A549 (cell line): ENCODE measurements around the gene SMIM30.

ENCODE experiments used
- CEBPB ChIP-seq, 2 experiments: fragments of >200 bp in 1 of 2; sonication (Bioruptor Twin) in 1 of 2; formaldehyde crosslinking in 1 of 2; IDR thresholded peaks; 2 replicates each; pipeline ENCODE4 v1.6.1; 2012 to 2016
- JUNB ChIP-seq: fragments of >200 bp; sonication (Bioruptor Twin); formaldehyde crosslinking; IDR thresholded peaks from 2 replicates; pipeline ENCODE4 v1.6.1; 2016
- MAZ ChIP-seq: fragments of 150-350 bp; IDR thresholded peaks from 2 replicates; pipeline ENCODE4 v1.6.1; 2014; ENCODE audit warnings: antibody characterized with exemption, low read depth, low read length, borderline replicate concordance
- MYC ChIP-seq: IDR thresholded peaks from 2 replicates; pipeline ENCODE4 v1.6.1; 2012; ENCODE audit warnings: mild to moderate bottlenecking, inconsistent platforms, low read length, improper control_type of control experiment, borderline replicate concordance
- POLR2A ChIP-seq: IDR thresholded peaks from 2 replicates; pipeline ENCODE4 v1.6.1; 2012; ENCODE audit warnings: mild to moderate bottlenecking, low read length
- REST ChIP-seq: fragments of 200-600 bp; sonication (generic); IDR thresholded peaks from 2 replicates; pipeline ENCODE4 v1.6.1; 2016; ENCODE audit warnings: antibody characterized with exemption, mild to moderate bottlenecking, moderate library complexity
- ZC3H11A ChIP-seq: fragments of 450-650 bp; IDR thresholded peaks from 2 replicates; pipeline ENCODE4 v1.6.1; 2014; ENCODE audit warnings: antibody characterized with exemption, mild to moderate bottlenecking
- ZFP36 ChIP-seq: fragments of 450-650 bp; IDR thresholded peaks from 2 replicates; pipeline ENCODE4 v1.6.1; 2014; ENCODE audit warnings: borderline replicate concordance; ENCODE audit not compliant: partially characterized antibody
- TF ChIP-seq, protein P1 (sequence below): fragments of >200 bp; sonication (Bioruptor Twin); formaldehyde crosslinking; IDR thresholded peaks from 3 replicates; pipeline ENCODE4 v1.5.1; 2016
- TF ChIP-seq, protein P2 (sequence below): IDR thresholded peaks from 2 replicates; pipeline ENCODE4 v1.6.1; 2012

GRCh38 chr7:113092762-113093161 is 25.6 kb downstream of the SMIM30 start:
- no peak for TF ChIP-seq MYC
- no peak for TF ChIP-seq POLR2A
- TF ChIP-seq ZFP36: no peak
- TF ChIP-seq MAZ: no peak
- no peak for TF ChIP-seq REST
- TF ChIP-seq, protein P1, sequence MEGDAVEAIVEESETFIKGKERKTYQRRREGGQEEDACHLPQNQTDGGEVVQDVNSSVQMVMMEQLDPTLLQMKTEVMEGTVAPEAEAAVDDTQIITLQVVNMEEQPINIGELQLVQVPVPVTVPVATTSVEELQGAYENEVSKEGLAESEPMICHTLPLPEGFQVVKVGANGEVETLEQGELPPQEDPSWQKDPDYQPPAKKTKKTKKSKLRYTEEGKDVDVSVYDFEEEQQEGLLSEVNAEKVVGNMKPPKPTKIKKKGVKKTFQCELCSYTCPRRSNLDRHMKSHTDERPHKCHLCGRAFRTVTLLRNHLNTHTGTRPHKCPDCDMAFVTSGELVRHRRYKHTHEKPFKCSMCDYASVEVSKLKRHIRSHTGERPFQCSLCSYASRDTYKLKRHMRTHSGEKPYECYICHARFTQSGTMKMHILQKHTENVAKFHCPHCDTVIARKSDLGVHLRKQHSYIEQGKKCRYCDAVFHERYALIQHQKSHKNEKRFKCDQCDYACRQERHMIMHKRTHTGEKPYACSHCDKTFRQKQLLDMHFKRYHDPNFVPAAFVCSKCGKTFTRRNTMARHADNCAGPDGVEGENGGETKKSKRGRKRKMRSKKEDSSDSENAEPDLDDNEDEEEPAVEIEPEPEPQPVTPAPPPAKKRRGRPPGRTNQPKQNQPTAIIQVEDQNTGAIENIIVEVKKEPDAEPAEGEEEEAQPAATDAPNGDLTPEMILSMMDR: no peak
- no peak for TF ChIP-seq JUNB
- TF ChIP-seq, protein P2, sequence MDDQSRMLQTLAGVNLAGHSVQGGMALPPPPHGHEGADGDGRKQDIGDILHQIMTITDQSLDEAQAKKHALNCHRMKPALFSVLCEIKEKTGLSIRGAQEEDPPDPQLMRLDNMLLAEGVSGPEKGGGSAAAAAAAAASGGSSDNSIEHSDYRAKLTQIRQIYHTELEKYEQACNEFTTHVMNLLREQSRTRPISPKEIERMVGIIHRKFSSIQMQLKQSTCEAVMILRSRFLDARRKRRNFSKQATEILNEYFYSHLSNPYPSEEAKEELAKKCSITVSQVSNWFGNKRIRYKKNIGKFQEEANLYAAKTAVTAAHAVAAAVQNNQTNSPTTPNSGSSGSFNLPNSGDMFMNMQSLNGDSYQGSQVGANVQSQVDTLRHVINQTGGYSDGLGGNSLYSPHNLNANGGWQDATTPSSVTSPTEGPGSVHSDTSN: no peak
- TF ChIP-seq ZC3H11A: no peak
- no peak for TF ChIP-seq CEBPB (IDR thresholded peaks at IDR 0.05)
